ENCODE data around the gene SZRD1.

SZRD1 gene

GRCh38 chr1:16366722-16367257, at the start of gene SZRD1:
SZRD1 (plus strand) TSS chr1:16367242; CDS start chr1:16367258, 16 bp downstream.
- H4K20me1 ChIP-seq (ENCODE audit: insufficient read depth, low read length) = peaks cover 33% of the 10 kb centered on the region
- TF ChIP-seq CTCF (IDR thresholded peaks at IDR 0.05; ENCODE audit: low read depth, low read length) (no peak), EZH2phosphoT487 (IDR thresholded peaks at IDR 0.05; ENCODE audit: low read depth) (no peak)
- no peaks in the 10 kb centered on the region for H3K27me3 ChIP-seq (ENCODE audit: low read depth, low read length)
- H3K9me3 ChIP-seq (ENCODE audit: insufficient read depth, low read length) = no peaks in the 10 kb centered on the region
- H3K4me3 ChIP-seq (ENCODE audit: low read length) = peak within 1 kb of the TSS; percentile 93
- peaks cover 43% of the 10 kb centered on the region for H3K79me2 ChIP-seq (ENCODE audit: low read length)
- peak within 1 kb of the TSS; percentile 82 for H3K27ac ChIP-seq (ENCODE audit: low read length)
- peaks cover 3% of the 10 kb centered on the region for H3K36me3 ChIP-seq (replicated peaks; ENCODE audit: low read depth, low read length)
- peak within 1 kb of the TSS; percentile 100 for H2AFZ ChIP-seq (ENCODE audit: low read depth, low read length)
- peak within 1 kb of the TSS; percentile 84 for H3K4me2 ChIP-seq (ENCODE audit: low read length)
- peak within 1 kb of the TSS; percentile 92 for H3K9ac ChIP-seq (ENCODE audit: low read length)
- H3K4me1 ChIP-seq (ENCODE audit: low read length) = peaks cover 22% of the 10 kb centered on the region

- no peaks in the 10 kb centered on the region for H3K27me3 ChIP-seq (ENCODE audit: low read depth, low read length)
- no peaks in the 10 kb centered on the region for H3K9me3 ChIP-seq (ENCODE audit: insufficient read depth, low read length)
- peaks cover 46% of the 10 kb centered on the region for H4K20me1 ChIP-seq (ENCODE audit: insufficient read depth, low read length)
- H3K4me2 ChIP-seq (ENCODE audit: low read length) = no peak overlapping the region
- peaks cover 4% of the 10 kb centered on the region for H3K36me3 ChIP-seq (replicated peaks; ENCODE audit: low read depth, low read length)
- peaks cover 17% of the 10 kb centered on the region for H3K4me1 ChIP-seq (ENCODE audit: low read length)
- H2AFZ ChIP-seq (ENCODE audit: low read depth, low read length) = no peak overlapping the region
- peaks cover 56% of the 10 kb centered on the region for H3K79me2 ChIP-seq (ENCODE audit: low read length)
- no peak overlapping the region for H3K4me3 ChIP-seq (ENCODE audit: low read length)
- TF ChIP-seq CTCF (IDR thresholded peaks at IDR 0.05; ENCODE audit: low read depth, low read length) (no peak), EZH2phosphoT487 (IDR thresholded peaks at IDR 0.05; ENCODE audit: low read depth) (no peak)
- H3K9ac ChIP-seq (ENCODE audit: low read length) = no peak overlapping the region
- H3K27ac ChIP-seq (ENCODE audit: low read length) = no peak overlapping the region
Measured at GRCh38 chr1:16318555-16318954, 48.5 kb upstream of the SZRD1 start.

GRCh38 chr1:16321176-16321867, 45.7 kb upstream of the SZRD1 start:
- Histone ChIP-seq H3K9ac (ENCODE audit: low read length) (no peak overlapping the region), H2AFZ (ENCODE audit: low read depth, low read length) (no peak overlapping the region), H3K4me1 (ENCODE audit: low read length) (peaks cover 17% of the 10 kb centered on the region), H3K79me2 (ENCODE audit: low read length) (peaks cover 72% of the 10 kb centered on the region), H4K20me1 (ENCODE audit: insufficient read depth, low read length) (peaks cover 49% of the 10 kb centered on the region), H3K27me3 (ENCODE audit: low read depth, low read length) (no peaks in the 10 kb centered on the region), H3K9me3 (ENCODE audit: insufficient read depth, low read length) (no peaks in the 10 kb centered on the region), H3K27ac (ENCODE audit: low read length) (no peak overlapping the region), H3K36me3 (replicated peaks; ENCODE audit: low read depth, low read length) (no peaks in the 10 kb centered on the region), H3K4me2 (ENCODE audit: low read length) (0 out of 2 replicates have a peak overlapping the region, but pooled peaks have one; percentile 12), H3K4me3 (ENCODE audit: low read length) (no peak overlapping the region)
- TF ChIP-seq CTCF (IDR thresholded peaks at IDR 0.05; ENCODE audit: low read depth, low read length) = no peak
- no peak for TF ChIP-seq EZH2phosphoT487 (IDR thresholded peaks at IDR 0.05; ENCODE audit: low read depth)

GRCh38 chr1:16324456-16324890, 42.6 kb upstream of the SZRD1 start:
- TF ChIP-seq EZH2phosphoT487 (IDR thresholded peaks at IDR 0.05; ENCODE audit: low read depth) (no peak), CTCF (IDR thresholded peaks at IDR 0.05; ENCODE audit: low read depth, low read length) (no peak)
- H2AFZ ChIP-seq (ENCODE audit: low read depth, low read length) = no peak overlapping the region
- no peak overlapping the region for H3K9ac ChIP-seq (ENCODE audit: low read length)
- H3K27ac ChIP-seq (ENCODE audit: low read length) = no peak overlapping the region
- H3K4me2 ChIP-seq (ENCODE audit: low read length) = no peak overlapping the region
- peaks cover 74% of the 10 kb centered on the region for H3K79me2 ChIP-seq (ENCODE audit: low read length)
- H3K9me3 ChIP-seq (ENCODE audit: insufficient read depth, low read length) = no peaks in the 10 kb centered on the region
- peaks cover 17% of the 10 kb centered on the region for H3K4me1 ChIP-seq (ENCODE audit: low read length)
- H4K20me1 ChIP-seq (ENCODE audit: insufficient read depth, low read length) = peaks cover 44% of the 10 kb centered on the region
- peaks cover 4% of the 10 kb centered on the region for H3K36me3 ChIP-seq (replicated peaks; ENCODE audit: low read depth, low read length)
- H3K27me3 ChIP-seq (ENCODE audit: low read depth, low read length) = no peaks in the 10 kb centered on the region
- H3K4me3 ChIP-seq (ENCODE audit: low read length) = no peak overlapping the region

Measured in OCI-LY3 (cell line).